WI38 (cell line): ENCODE measurements around the gene NEDD4.
"Not testable (repeated sequence)": the region's sequence is repeated elsewhere in the genome, so short reads cannot be mapped to it uniquely, and the experiment has no call there.

Source experiments
- H3K4me3 ChIP-seq: 2 replicates; pipeline ENCODE4 v1.5.1; 2011; ENCODE audit warnings: low read depth, mild to moderate bottlenecking, control low read depth, low read length
- CTCF ChIP-seq: IDR thresholded peaks from 2 replicates; pipeline ENCODE4 v1.5.1; 2012; ENCODE audit warnings: low read depth, mild to moderate bottlenecking, control low read depth, low read length

Gene NEDD4

GRCh38 chr15:55873024-55873720 lies 120.2 kb downstream of the NEDD4 start:
- no peak for TF ChIP-seq CTCF
- no peak overlapping the region for H3K4me3 ChIP-seq

DNA sequence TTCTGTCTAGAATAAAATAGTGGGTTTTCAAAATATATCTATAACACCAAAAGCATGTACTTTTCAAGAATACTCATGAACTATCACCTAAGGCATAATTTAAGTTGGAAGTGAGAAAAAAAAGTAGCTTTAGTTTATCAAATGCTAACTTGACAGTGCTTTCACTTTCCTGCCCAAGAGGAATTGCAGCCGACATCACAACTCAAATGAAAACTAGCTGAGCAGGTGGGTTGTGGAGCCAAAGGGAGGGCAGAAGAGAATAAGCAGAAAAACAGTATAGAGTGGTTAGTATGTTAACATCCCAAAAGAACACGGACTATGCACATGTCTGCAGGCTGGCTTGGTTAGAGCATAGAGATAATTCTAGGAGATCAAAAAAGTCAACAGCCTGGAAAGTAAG lies 120.9 kb downstream of the NEDD4 start:
- TF ChIP-seq CTCF: no peak
- no peak overlapping the region for H3K4me3 ChIP-seq

GRCh38 chr15:55869660-55870059 lies 123.8 kb downstream of the NEDD4 start:
- no peak overlapping the region for H3K4me3 ChIP-seq
- TF ChIP-seq CTCF: no peak

GRCh38 chr15:55868707-55869106 lies 124.7 kb downstream of the NEDD4 start:
- no peak for TF ChIP-seq CTCF
- H3K4me3 ChIP-seq: no peak overlapping the region

DNA sequence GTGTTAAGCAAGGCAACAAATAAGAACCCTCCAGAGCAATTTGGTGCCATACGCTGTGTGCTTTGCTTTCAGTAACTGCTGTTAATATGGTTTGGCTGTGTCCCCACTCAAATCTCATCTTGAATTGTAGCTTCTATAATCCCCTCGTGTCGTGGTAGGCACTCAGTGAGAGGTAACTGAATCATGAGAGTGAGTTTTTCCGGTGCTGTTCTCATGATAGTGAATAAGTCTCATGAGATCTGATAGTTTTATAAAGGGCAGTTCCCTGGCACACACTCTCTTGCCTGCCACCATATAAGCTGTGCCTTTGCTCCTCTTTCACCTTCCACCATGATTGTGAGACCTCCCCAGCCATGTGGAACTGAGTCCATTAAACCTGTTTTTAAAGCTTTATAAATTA lies 125.1 kb downstream of the NEDD4 start:
- not testable (repeated sequence) for H3K4me3 ChIP-seq

- no peak for TF ChIP-seq CTCF
- no peak overlapping the region for H3K4me3 ChIP-seq
Observed at GRCh38 chr15:55863911-55864310, 129.5 kb downstream of the NEDD4 start.

DNA sequence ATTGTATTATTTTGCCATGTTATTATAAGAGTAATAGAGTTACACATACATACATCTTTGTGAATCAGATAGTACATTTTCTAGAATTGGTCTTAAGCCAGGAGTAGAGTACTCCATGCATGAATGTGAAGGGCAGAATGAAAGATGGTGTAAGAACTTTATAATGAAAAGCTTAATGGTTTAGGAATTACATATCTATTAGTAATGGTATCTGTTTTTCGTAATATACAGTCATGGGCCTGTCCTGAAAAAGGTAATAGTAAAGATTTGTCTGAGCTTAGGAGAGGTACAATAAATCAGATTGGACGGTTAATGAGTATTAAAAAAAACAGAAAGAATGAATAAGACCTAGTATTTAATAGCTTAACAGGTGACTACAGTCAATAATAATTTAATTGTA lies 132.3 kb downstream of the NEDD4 start:
- no peak overlapping the region for H3K4me3 ChIP-seq
- TF ChIP-seq CTCF: no peak

GRCh38 chr15:55860468-55860867 lies 132.9 kb downstream of the NEDD4 start:
- no peak for TF ChIP-seq CTCF
- no peak overlapping the region for H3K4me3 ChIP-seq
